Breast epithelium (tissue), 3 donors: Measurements from ENCODE around the gene EN2.

Experiments
- POLR2AphosphoS5 ChIP-seq, 3 donors: sonication (generic); formaldehyde crosslinking; IDR thresholded peaks; one replicate each; pipeline ENCODE4 v1.6.1; 2017; ENCODE audit warnings: antibody characterized with exemption in 3 of 3
- TF ChIP-seq, protein P1 (sequence below), 3 donors: fragments of 450-650 bp; IDR thresholded peaks; one replicate each; pipeline ENCODE4 v1.5.1; 2016 to 2017; ENCODE audit warnings: antibody characterized with exemption in 3 of 3, mild to moderate bottlenecking in 3 of 3, moderate library complexity in 3 of 3

DNA sequence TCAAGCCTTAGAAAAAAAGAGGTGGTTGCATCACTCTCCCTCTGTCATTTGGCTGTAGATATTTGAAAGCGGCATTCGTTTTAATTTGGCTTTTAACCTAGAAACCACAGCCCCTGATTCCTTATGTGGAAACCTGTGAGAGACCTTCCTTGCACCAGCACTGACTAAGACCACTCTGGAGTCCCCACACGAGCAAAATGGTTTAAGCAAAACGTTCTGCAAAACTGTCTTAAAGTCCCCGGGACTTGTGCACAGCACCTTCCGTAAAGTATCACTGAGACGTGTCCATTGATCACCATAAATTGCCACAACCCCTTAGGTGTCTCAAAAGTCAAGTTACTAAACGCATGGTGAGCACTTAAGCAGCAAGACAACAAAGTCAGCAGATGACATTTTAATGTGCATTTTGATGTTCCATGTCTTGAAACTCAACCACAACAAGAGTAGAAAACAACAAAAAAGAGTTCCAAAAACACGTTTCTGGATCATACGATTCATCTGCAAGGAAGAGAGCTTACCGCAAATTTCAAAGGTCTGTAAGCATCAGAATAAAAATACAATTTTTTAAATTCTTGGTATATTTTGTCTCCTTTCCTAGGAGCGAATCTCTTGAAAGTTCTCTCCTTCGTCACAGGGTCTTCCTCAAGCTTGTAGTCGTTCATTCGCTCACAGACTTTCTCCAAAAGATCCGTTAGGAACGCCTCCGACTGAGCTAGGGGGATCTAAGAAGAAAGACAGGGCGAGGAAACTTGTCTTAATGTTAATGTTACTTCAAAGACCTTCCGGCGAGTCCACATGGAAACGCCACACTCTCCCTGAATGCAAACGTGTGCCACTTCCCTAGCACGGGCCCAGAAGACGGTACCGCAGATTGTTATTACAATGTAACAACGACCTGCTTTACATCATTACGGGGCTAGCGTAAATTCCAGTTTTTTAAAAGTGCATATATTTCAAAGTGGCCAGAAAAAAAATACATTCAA, 50.7 kb downstream of the EN2 start:
- no peak for TF ChIP-seq POLR2AphosphoS5 (IDR thresholded peaks at IDR 0.05)
- TF ChIP-seq, protein P1, sequence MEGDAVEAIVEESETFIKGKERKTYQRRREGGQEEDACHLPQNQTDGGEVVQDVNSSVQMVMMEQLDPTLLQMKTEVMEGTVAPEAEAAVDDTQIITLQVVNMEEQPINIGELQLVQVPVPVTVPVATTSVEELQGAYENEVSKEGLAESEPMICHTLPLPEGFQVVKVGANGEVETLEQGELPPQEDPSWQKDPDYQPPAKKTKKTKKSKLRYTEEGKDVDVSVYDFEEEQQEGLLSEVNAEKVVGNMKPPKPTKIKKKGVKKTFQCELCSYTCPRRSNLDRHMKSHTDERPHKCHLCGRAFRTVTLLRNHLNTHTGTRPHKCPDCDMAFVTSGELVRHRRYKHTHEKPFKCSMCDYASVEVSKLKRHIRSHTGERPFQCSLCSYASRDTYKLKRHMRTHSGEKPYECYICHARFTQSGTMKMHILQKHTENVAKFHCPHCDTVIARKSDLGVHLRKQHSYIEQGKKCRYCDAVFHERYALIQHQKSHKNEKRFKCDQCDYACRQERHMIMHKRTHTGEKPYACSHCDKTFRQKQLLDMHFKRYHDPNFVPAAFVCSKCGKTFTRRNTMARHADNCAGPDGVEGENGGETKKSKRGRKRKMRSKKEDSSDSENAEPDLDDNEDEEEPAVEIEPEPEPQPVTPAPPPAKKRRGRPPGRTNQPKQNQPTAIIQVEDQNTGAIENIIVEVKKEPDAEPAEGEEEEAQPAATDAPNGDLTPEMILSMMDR (IDR thresholded peaks at IDR 0.05): no peak
